Measurements from ENCODE around the gene STX16. TPM values are rescaled to one million over a fixed set of nuclear protein-coding genes. Genes with fewer than 3 reads are reported as not detected.

Gene STX16
- total RNA-seq, 1 experiment from 2014 or later: 89.1 TPM

- ChIA-PET CTCF (interaction anchor here (0.6 to 1.9 kb wide), 3 partner anchors 15 to 28 kb away, joined by 4 to 5 read pairs (median 4); partner anchors contain the start of gene STX16), POLR2A (interaction anchor here (0.9 to 1.0 kb wide), 2 partner anchors 8 to 15 kb away, joined by 5 read pairs; no protein-coding TSS in a partner anchor)
- H3K36me3 Mint-ChIP-seq: peaks cover 36% of the 10 kb centered on the region
Observed at GRCh38 chr20:58666702-58667101, 15.6 kb downstream of the STX16 start.

GRCh38 chr20:58667975-58668374 is 16.9 kb downstream of the STX16 start:
- no peaks in the 10 kb centered on the region for H3K27me3 Mint-ChIP-seq (ENCODE audit: low read depth)
- POLR2A ChIA-PET: no interaction called here
- no peak for ATAC-seq
- H3K9me3 Mint-ChIP-seq: no peaks in the 10 kb centered on the region
- peak overlapping the region; percentile 96 for H3K27ac Mint-ChIP-seq
- H3K4me1 Mint-ChIP-seq: peaks cover 80% of the 10 kb centered on the region
- H3K36me3 Mint-ChIP-seq: peaks cover 35% of the 10 kb centered on the region
- no peak for DNase-seq (ENCODE audit: low spot score)
- H3K4me3 Mint-ChIP-seq: peak overlapping the region; percentile 24; the same call in 1 of the 2 replicates
- CTCF ChIA-PET: interaction anchor here (0.9 to 1.9 kb wide), 3 partner anchors 16 to 18 kb away, joined by 4 to 5 read pairs (median 4); partner anchors contain the start of gene STX16
- TF ChIP-seq PRDM15 (CRISPR knock-in tag; IDR thresholded peaks at IDR 0.05): no peak
- no peak for TF ChIP-seq ARID4B (CRISPR knock-in tag; IDR thresholded peaks at IDR 0.05; ENCODE audit: borderline replicate concordance)
- no peak for TF ChIP-seq MXD4 (CRISPR knock-in tag; IDR thresholded peaks at IDR 0.05; ENCODE audit: borderline replicate concordance)
- no peak for TF ChIP-seq KAT7 (CRISPR knock-in tag; IDR thresholded peaks at IDR 0.05; ENCODE audit: borderline replicate concordance)
- no peak for TF ChIP-seq CBFB (CRISPR knock-in tag; IDR thresholded peaks at IDR 0.05; ENCODE audit: low read depth)
- TF ChIP-seq JAZF1 (CRISPR knock-in tag; IDR thresholded peaks at IDR 0.05): no peak

More at GRCh38 chr20:58666702-58667101, 15.6 kb downstream of the STX16 start:
- no peak for DNase-seq (ENCODE audit: low spot score)
- H3K9me3 Mint-ChIP-seq: no peaks in the 10 kb centered on the region
- TF ChIP-seq RORB (CRISPR knock-in tag; IDR thresholded peaks at IDR 0.05): no peak
- no peak for TF ChIP-seq FOXJ3 (CRISPR knock-in tag; IDR thresholded peaks at IDR 0.05; ENCODE audit: borderline replicate concordance)
- no peak for TF ChIP-seq FOXP1 (CRISPR knock-in tag; IDR thresholded peaks at IDR 0.05; ENCODE audit: borderline replicate concordance)
- no peak for TF ChIP-seq USF2 (CRISPR knock-in tag; IDR thresholded peaks at IDR 0.05)
- no peak for TF ChIP-seq MYBL2 (CRISPR knock-in tag; IDR thresholded peaks at IDR 0.05)
- no peak for TF ChIP-seq TEAD4 (CRISPR knock-in tag; IDR thresholded peaks at IDR 0.05)
- TF ChIP-seq ZNF532 (CRISPR knock-in tag; IDR thresholded peaks at IDR 0.05; ENCODE audit: borderline replicate concordance): no peak
- TF ChIP-seq ETV6 (CRISPR knock-in tag; IDR thresholded peaks at IDR 0.05): no peak
- TF ChIP-seq SMAD4 (CRISPR knock-in tag; IDR thresholded peaks at IDR 0.05): no peak
- TF ChIP-seq E2F1 (CRISPR knock-in tag; IDR thresholded peaks at IDR 0.05): no peak
- no peak overlapping the region for H3K4me3 Mint-ChIP-seq
- peak overlapping the region; percentile 96 for H3K27ac Mint-ChIP-seq
- H3K4me1 Mint-ChIP-seq: peaks cover 82% of the 10 kb centered on the region
- H3K27me3 Mint-ChIP-seq (ENCODE audit: low read depth): no peaks in the 10 kb centered on the region
- no peak for ATAC-seq

Measured in WTC11 (cell line).